Middle frontal gyrus (tissue), 1 donor: ENCODE results near the gene SLC5A9.
"Not testable (repeated sequence)": the region's sequence is repeated elsewhere in the genome, so short reads cannot be mapped to it uniquely, and the experiment has no call there.

ENCODE experiments used
- DNase-seq: peaks from one replicate; pipeline ENCODE4 v3.0.0-alpha.2; 2015; ENCODE audit warnings: low spot score; ENCODE audit errors: extremely low spot score

SLC5A9 gene

DNA sequence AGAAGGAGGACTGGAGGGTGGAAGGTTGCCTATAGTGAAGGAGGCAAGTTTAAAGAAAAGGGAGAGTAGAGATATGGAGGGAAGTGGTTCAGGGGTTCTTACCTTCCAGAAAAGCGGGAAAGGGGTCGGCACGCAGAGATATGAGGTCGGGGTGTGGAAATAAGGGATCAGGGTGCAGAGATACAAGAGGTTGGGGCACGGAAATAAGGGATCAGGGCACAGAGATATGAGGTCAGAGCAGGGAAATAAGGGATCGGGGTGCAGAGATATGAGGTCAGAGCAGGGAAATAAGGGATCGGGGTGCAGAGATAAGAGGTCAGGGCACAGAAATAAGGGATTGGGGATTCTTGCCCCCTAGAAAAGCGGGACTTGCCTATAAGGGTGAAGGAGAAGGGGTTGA, 9.1 kb upstream of the SLC5A9 start:
- not testable (repeated sequence) for DNase-seq

DNA sequence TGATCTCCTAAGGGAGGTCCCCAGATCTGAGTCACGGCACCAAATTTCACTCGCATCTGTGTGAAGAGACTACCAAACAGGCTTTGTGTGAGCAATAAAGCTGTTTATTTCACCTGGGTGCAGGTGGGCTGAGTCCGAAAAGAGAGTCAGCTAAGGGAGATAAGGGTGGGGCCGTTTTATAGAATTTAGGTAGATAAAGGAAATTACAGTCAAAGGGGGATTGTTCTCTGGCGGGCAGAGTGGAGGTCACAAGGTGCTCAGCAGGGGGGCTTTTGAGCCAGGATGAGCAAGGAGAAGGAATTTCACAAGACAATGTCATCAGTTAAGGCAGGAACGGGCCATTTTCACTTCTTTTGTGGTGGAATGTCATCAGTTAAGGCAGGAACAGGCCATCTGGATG, 8.2 kb upstream of the SLC5A9 start:
- DNase-seq, result not testable (repeated sequence)

DNA sequence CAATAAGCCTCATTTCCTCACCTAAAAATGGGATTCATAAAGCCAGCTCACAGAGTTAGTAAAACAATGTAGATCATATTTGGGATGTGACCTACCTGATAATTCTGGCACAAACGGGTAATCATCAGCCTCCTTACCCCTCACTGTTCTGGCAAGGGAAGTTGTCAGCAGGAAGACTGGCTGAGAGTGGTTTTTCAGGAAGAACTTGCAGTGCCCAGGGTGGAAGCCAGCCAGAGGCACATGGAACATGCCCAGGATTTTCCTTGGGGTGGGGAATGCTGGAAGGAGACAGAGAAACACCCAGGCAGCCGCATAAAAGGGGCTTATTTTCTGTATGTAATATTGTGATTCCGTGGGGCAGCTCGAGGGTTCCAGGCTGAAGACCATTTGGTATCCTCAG, 7.7 kb upstream of the SLC5A9 start:
- no peak for DNase-seq

DNA sequence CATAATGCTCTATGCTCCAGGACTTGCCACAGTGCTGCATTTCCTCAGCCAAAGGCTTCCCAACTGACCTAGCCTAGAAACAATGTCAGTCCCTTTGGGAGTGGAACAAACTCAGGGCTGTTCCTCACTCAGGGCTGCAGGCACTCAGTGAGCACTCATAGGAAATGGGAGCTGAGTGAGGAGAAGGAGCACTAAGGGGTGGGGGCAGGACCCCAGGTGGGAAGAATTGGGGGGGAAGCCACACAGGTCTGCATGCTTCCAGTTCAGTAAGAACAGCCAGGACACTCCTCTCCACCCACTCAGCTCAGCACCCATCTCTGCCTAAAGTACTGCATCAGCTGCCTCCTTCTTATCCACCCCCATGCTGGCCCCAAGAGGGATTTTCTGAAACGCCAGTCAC, 7.3 kb upstream of the SLC5A9 start:
- no peak for DNase-seq

DNA sequence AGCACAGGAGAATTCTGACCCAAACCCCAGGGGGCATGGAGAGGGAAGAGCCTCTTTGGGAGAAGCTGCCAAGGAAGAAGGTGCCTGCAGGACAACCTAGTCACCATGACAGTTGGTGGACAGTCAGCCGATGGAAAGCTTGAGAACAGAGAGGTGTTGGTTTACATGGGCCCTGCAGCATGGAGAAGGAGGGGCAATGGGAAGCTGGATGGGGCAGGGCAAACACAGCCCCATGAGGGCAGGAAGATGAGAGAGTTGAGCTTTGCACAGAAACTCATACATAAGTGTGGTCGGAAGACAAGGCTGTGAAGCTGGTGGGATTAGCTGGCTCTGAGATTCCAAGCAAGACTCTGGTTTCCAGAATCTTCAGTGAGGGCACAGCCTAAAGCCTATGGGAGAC, 6.6 kb upstream of the SLC5A9 start:
- no peak for DNase-seq

DNA sequence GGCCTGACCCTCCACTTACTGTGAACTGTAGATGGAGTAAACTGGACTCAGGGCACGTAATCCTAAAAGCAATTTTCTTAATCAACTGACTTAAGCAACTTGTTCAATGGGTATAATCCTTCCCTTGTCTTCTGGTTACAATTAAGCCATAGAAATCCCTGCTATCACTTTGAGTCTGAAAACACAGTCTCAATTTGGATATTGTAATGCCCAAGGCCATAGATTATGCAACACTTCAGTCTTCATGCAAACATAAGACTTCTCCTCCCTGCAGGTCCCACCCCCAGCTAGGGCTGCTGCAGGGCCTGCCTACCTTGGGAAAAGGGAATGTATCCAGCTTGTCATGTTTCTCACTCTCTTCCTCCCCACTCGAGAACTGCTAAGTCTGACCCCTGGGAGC, 6.2 kb upstream of the SLC5A9 start:
- DNase-seq, result no peak

DNA sequence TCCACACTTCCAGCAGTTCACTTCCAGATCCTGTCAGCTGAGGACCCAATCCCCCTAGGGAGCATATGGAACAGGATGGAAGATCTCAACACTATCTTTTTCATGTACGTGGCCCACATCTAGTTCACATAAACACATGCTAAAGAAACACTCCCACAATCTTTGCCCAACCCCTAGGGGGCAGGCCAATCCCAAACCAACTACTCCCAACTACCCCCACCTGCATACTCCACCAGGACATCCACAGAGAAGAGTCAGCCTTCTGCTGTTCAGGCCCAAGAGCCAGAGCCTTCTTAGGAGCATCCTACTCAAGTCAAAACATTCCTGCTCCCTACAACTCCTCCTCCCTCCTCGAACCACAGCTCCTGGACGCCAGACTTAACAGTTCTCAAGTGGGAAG, 5.6 kb upstream of the SLC5A9 start:
- DNase-seq, result no peak

DNA sequence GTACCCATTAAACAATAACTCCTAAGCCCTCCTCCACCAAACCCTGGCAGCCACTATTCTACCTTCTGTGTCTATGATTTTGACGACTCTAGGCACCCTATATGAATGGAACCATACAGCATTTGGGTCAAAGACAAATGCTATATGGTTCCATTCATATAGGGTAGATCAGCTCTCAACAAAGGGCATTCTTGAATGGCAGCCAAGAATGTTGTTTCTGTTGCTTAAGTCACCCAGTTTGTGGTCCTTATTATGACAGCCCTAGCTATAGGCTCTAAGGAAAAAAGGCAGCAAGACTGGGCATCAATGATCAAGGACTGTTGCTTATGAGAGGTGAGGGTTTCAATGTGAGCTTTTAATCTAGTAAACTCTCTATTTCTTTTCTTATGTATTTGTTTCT, 4.7 kb upstream of the SLC5A9 start:
- DNase-seq, result no peak

DNA sequence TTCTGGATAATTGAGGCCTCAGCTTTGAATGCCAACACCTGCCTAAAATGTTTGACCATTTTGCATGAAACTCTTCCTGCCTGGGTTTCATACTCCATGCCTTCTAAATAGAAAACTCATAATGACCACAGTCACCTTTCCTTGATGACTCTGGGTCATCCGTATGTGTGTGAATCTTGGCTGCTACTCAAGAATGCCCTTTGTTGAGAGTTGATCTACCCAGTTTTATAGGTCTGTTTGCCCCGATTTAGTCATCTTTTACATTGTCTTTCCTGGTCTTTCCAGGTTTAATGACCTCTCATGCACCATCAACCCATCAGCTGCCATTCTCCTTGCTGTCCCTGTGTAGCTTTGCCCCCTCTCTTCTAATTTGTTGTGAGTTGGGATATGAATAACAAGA, 2.7 kb upstream of the SLC5A9 start:
- DNase-seq, result no peak

DNA sequence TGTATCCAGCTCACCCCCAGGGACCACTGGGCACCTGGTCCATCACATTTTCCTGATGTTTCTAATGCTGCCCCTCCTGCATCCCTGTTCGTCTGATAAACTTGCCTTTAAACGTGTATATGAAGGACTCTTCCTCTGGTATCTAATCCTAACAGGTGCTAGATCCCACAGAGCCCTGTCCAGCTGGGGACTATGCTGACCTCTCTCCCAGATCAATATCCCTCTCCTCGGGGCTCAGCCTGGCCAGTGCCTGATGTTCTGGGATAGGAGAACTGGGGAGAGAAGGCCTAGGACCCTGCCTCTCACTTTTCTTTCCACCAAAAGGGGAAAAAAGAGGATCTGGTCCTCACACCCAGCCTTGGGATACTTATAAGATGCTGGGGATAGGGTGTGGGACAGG, 1.4 kb upstream of the SLC5A9 start:
- DNase-seq, result no peak

DNA sequence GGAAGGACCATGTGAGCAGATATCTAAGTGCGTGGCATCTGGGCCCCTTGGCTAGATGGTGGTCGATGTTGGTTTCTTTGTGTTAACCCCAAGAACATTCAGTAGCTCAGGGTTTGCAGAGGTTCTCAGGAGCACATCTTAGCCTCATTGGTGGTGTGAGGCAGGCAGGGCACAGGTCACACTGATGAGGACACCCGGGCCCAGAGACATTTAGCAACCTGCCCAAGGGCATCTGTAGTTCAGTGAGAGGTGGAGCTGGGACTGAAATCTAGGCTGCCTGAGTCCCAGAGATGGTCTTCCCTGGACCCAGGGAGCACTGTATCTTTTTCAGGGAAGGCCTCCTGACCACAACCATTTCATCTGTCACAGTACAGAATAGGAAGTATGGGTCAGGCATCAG, 859 bp upstream of the SLC5A9 start:
- DNase-seq, result no peak

DNA sequence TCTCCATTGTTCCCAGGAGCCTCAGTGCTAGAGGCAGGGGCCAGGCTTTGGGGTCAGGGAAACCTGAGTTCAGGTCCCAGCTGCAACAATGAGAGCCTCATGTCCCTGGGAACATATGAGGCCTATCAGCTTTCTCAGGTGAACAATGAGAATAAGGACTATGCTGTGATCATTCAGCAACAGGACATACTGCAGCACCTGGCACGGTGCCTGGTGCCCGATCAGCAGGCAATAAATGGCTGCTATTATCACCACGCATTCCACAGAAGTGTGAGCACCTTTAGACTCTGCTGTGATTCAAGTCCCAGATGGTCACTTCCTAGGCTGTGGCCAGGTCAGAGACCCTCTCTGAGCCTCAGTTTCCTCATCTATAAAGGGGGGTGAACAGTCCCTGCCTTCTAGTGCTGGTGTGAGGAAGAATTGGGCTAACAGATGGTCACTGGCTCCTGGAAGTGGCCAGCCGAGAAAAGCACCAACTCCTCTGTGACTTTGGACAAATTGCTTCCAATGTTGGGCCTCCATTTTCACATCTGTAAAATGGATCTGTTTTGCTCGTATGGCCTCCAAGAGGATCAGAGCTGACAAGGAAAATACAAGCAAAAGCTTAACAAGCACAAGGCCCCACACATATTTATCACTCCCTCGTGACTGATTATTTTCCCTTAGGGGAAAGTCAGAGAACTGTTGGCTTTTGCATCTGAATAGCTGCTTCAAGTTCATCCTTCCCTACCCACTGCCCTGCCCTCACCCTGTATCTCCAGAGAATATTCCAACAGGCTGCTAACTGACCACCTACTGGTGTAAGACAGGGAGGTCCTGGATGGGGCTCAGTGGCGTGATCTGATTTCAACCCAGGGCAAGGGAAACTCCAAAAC, 1.1 kb downstream of the SLC5A9 start:
- DNase-seq, result no peak

DNA sequence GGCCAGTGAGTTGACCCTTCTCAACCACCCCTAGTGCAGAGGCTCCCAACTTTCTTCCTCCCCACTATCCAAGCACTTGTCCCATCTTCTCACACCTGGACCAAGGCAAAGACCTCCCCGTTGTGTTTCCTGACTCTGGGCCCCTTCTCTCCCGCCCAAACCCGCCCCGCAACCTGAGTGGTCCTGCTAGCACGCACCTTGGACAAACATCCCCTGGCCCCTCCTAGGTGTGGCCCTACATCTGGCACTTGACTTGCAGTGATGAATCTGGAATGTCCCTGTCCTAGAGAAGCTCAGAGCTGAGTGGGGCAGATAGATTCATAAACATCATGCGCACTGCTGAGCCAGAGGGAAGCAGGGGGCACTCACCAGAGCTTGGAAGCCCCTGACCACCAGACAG, 2.3 kb downstream of the SLC5A9 start:
- no peak for DNase-seq

DNA sequence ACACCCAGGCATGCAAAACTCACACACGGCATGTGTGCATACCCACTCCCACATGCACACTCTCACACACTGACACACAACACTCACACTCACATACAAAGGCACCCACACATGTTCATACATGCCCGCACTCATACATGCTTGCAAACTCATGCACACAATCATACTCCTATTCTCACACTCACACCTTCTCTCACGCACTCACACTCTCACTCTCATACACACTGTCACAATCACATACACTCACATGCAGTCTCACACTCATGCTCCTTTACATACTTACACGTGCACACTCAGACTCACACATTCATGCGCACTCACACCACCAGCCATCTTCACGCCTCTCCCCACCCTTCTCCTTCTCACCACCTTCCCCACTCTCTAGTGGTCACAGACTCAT, 3.1 kb downstream of the SLC5A9 start:
- no peak for DNase-seq

DNA sequence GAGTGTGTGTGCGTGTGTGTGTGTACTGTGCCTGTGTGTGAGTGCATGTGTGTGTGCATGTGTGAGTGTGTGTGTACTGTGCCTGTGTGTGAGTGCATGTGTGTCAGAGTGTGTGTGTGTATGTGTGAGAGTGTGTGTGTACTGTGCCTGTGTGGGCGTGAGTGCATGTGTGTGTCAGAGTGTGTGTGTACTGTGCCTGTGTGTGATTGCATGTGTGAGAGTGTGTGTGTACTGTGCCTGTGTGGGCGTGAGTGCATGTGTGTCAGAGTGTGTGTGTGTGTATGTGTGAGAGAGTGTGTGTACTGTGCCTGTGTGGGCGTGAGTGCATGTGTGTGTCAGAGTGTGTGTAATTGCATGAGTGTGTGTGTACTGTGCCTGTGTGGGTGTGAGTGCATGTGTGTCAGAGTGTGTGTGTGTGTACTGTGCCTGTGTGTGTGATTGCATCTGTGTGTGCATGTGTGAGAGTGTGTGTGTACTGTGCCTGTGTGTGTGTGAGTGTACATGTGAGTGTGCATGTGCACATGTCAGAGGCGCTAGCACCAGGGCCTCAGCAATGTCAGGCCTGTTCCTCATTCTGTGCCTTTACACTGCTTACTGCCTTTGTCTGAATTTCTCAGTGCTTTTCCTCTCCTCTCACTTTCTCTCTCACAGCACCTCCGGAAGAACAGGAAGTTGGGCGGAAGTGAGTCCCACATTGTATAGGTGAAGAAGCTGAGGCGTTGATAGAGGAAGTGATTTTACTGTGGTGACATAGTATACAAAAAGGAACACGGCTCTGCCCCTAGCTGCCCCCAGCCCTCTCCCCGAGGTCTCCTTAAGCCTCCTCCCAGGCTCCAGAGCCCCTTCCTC, 4.9 kb downstream of the SLC5A9 start:
- no peak for DNase-seq

DNA sequence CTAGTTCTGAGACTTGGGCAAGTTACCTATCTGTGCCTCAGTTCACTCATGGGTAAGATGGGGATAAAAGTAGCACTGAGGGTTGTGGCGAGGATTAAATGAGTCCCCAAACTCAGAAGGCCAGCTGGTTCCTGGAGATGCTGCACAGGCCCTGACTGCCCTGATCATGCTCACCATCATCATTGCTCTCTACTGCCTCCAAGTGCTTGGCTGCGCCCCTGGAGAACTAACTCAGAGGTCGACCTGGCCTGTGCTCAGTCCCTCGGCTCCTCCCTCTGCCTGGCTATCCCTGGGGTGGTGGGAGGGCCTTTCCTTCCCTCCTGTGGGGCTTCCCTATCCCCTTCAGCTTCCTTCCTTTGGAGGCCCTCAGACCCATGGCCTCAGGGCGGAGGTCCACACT, 5.6 kb downstream of the SLC5A9 start:
- DNase-seq, result no peak

DNA sequence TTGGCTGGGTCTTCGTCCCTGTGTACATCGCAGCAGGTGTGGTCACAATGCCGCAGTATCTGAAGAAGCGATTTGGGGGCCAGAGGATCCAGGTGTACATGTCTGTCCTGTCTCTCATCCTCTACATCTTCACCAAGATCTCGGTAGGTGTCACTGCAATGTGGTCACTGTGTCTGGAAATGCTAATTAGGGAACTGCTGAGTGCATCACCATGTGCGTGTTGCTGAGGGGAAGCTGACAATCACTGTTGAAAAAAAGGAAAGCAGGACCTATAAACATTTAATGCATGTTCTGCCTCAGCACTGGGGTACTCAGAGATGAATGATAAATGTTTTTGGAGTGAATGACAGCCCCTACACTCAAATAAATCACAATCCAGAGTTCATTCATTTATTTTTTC, 6.8 kb downstream of the SLC5A9 start:
- no peak for DNase-seq

DNA sequence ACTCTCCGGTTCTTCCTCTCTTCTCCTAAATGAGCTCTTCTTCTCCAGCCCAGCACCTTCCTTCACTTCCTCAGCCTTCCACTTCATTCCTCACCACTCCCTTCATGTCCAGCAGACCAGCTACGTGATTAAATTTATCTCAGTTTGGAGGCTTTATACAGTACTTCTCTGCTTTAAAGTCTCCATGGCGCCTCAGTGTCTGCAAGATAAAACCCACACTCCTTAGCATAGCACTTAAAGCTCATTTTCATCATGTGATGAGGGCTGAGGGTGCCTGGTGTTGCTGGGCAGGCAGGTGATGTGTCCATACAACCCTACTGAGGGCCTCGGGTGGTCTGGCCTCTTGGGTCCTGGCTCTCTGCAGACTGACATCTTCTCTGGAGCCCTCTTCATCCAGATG, 7.7 kb downstream of the SLC5A9 start:
- no peak for DNase-seq

DNA sequence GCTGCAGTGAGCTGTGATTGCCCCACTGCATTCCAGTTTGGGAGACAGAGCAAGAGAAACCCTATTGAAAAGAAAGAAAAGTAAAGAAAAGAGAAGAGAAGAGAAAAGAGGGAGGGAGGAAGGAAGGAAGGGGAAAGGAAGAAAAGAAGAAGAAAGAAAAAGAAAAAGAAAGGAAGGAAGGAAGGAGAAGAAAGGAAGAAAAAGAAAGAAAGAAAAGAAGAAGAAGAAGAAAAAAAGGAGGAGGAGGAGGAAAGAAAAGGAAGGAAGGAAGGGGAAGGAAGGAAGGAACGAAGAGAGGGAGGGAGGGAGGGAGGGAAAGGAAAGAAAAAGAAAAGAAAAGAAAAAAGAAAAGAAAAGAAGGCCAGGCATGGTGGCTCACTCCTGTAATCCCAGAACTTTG, 10.2 kb downstream of the SLC5A9 start:
- no peak for DNase-seq

DNA sequence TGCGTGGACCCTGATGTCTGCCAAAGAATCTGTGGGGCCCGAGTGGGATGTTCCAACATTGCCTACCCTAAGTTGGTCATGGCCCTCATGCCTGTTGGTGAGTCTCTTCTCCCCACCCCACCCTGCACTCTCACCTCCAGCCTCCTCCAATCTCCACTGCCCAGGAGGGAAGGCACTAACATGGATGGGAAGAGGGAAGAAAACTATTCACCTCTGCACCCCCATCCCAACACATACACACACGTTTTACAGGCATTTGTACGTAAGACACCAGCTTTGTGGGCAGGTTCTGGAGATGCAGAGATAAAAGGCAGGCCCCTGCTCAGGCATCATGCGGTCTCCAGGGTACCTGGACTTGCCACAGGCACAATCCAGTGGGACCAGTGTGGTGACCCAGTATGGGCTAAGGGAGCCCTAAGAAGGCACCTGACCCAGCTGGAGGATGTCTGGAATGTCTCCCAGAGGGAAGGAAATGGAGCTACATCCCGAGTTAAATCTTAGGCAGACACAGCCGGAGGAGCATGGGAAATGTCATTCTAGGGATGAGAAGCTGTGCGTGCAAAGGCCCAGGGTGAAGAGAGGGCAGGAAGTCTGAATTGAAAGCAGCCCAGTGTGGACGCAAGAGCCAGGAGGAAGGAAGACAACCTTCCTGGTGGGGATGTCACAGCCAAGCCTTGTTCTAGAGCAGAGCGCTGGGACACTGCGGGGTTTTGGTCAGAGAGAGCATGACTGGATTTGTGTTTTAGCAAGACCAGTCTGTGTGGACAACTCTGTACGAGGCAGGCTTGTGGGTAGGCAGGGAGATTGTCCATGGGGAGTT, 11.4 kb downstream of the SLC5A9 start:
- no peak for DNase-seq

DNA sequence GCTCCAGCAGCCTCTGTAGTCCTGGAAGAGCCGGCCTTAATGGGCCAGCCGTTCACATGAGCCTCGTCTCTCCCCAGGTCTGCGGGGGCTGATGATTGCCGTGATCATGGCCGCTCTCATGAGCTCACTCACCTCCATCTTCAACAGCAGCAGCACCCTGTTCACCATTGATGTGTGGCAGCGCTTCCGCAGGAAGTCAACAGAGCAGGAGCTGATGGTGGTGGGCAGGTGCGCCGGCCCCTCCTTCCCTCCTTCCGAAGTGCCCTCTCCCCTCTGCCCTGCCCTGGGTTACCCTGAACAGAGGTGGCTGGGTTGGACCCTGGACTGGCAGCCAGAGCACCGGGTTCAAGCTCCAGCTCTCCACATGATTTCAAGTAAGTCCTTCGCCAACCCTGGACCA, 13.1 kb downstream of the SLC5A9 start:
- no peak for DNase-seq
